Measurements from ENCODE around the gene CD28. TPM values are rescaled to one million over a fixed set of nuclear protein-coding genes. Genes with fewer than 3 reads are reported as not detected.
A peak's percentile ranks its signal among the peaks of the same experiment; 100 is the strongest.

Gene CD28
- total RNA-seq (2013; cell fraction: nucleolus; rRNA removed) = not detected in 2 replicates
- total RNA-seq (2014; rRNA removed) = not detected in 2 replicates
- total RNA-seq (2014; rRNA removed; fragmentation: Illumina TruSeq; extraction: Trizol) = 0.04 TPM in 1 of 2 replicates, not detected in the other
- total RNA-seq (2021) = 0.16 and 0.23 TPM in 2 replicates
- polyA plus RNA-seq (2011; ENCODE audit: low read depth) = 0.81 TPM
- polyA plus RNA-seq (2011; rRNA removed) = 0.01 TPM in 1 of 2 replicates, not detected in the other
- 0.01 and 0.02 TPM in 2 replicates for polyA plus RNA-seq (2011; cell fraction: cytosol; rRNA removed)
- not detected in 2 replicates for polyA plus RNA-seq (2011; cell fraction: nucleus; rRNA removed)
- polyA plus RNA-seq (2012) = 0.16 and 0.38 TPM in 2 replicates
- polyA plus RNA-seq (2014; fragmentation: Illumina TruSeq; extraction: Trizol) = 0.03 TPM in 2 replicates
- not detected for polyA plus RNA-seq (2014; fragmentation: Nextera tagmentation; extraction: Ambion mirVana)
- 0.03 TPM in 1 of 2 replicates, not detected in the other for polyA plus RNA-seq (2014; rRNA removed)
- not detected for polyA plus RNA-seq (2016; fragmentation: Nextera tagmentation; extraction: Ambion mirVana)
- polyA minus RNA-seq (2011; rRNA and poly(A)+ RNA removed) = 0.10 TPM in 1 of 2 replicates, not detected in the other
- polyA minus RNA-seq (2011; cell fraction: cytosol; rRNA and poly(A)+ RNA removed) = not detected in 2 replicates
- polyA minus RNA-seq (2011; cell fraction: nucleus; rRNA and poly(A)+ RNA removed) = not detected in 2 replicates
- Bru-seq, nascent RNA = percentile 28 among the genes with signal in this experiment
- BruChase-seq, experiment 1, labeled RNA remaining after a 6-hour chase = percentile 23 among the genes with signal in this experiment
- BruChase-seq, experiment 2, labeled RNA remaining after a 2-hour chase = percentile 19 among the genes with signal in this experiment
- long read RNA-seq, experiment 1 = 0 reads
- long read RNA-seq, experiment 2, full-length matches to known transcripts = 1 of 1 reads
- long read RNA-seq, experiment 2, partial matches to known transcripts = 0 of 1 reads
- long read RNA-seq, experiment 2, other reads (novel, unspliced or antisense) = 0 of 1 reads

DNA sequence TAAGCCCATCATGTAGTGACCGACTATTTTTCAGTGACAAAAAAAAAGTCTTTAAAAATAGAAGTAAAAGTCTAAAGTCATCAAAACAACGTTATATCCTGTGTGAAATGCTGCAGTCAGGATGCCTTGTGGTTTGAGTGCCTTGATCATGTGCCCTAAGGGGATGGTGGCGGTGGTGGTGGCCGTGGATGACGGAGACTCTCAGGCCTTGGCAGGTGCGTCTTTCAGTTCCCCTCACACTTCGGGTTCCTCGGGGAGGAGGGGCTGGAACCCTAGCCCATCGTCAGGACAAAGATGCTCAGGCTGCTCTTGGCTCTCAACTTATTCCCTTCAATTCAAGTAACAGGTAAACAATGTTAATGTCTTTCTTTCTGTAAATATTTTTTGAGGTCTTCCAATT, at the start of gene CD28:
Gene CD28, plus strand, starts transcription at position 237 of the 400 bp plus-strand sequence. Its CDS starts 58 bp downstream, at position 295.
- ChIA-PET RAD21 (ENCODE audit: unreplicated experiment) (interaction anchor here (0.6 kb wide), 1 partner anchor 320 kb away, joined by 5 read pairs; no protein-coding TSS in a partner anchor), POLR2A (no interaction called here), CTCF (no interaction called here), SMC1A (ENCODE audit: uncharacterized antibody, unreplicated experiment) (interaction anchor here (0.6 to 0.9 kb wide), 2 partner anchors 93 to 378 kb away, joined by 3 to 5 read pairs; no protein-coding TSS in a partner anchor)
- no TSS peak for BruUV-seq (replicated peaks)
- no peaks in the 10 kb centered on the region for H3K36me3 ChIP-seq (ENCODE audit: control insufficient read depth in 2 of 2, insufficient read depth in 2 of 2, low read length in 1 of 2)
- in situ Hi-C loops (cut with MboI) (no loop called here), intact Hi-C loops (cut with micrococcal nuclease; ENCODE audit: unreplicated experiment) (no loop called here)
- no peaks in the 10 kb centered on the region; the same call in 1 of the 3 replicates for H3K9me3 ChIP-seq (replicated peaks; ENCODE audit: control insufficient read depth, insufficient read depth, low read length)
- H2AFZ ChIP-seq (ENCODE audit: control insufficient read depth, low read depth, low read length) = no peak within 1 kb of the TSS
- ATAC-seq (peak; percentile 99), DNase-seq (ENCODE audit: low read depth, low spot score) (peak; percentile 85), FAIRE-seq (peak; percentile 98)
- H3K79me2 ChIP-seq (ENCODE audit: control insufficient read depth, insufficient read depth, low read length) = no peaks in the 10 kb centered on the region
- H3K9ac ChIP-seq (ENCODE audit: control insufficient read depth, insufficient read depth, low read length) = no peak within 1 kb of the TSS
- H3K4me3 ChIP-seq = no peak within 1 kb of the TSS
- no peaks in the 10 kb centered on the region for H3K27me3 ChIP-seq (replicated peaks in 1 of 2; ENCODE audit: control insufficient read depth in 2 of 2, insufficient read depth in 2 of 2, low read length in 1 of 2)
- H3K4me1 ChIP-seq (ENCODE audit: control insufficient read depth, insufficient read depth, low read length) = peaks cover 4% of the 10 kb centered on the region; the same call in 1 of the 2 replicates
- H4K20me1 ChIP-seq (ENCODE audit: control insufficient read depth, insufficient read depth) = no peaks in the 10 kb centered on the region
- peak within 1 kb of the TSS; percentile 3; the same call in 1 of the 2 replicates for H3K27ac ChIP-seq (ENCODE audit: control insufficient read depth, insufficient read depth)
- H3K4me2 ChIP-seq (ENCODE audit: control insufficient read depth, insufficient read depth) = peak within 1 kb of the TSS; percentile 15; the same call in 1 of the 2 replicates
- WGBS (ENCODE audit: insufficient coverage, insufficient replicate concordance, low lambda C conversion rate, missing lambda C conversion rate) = 0% methylated on average over 9 of the region's 9 CpGs
- TF ChIP-seq, protein P1, sequence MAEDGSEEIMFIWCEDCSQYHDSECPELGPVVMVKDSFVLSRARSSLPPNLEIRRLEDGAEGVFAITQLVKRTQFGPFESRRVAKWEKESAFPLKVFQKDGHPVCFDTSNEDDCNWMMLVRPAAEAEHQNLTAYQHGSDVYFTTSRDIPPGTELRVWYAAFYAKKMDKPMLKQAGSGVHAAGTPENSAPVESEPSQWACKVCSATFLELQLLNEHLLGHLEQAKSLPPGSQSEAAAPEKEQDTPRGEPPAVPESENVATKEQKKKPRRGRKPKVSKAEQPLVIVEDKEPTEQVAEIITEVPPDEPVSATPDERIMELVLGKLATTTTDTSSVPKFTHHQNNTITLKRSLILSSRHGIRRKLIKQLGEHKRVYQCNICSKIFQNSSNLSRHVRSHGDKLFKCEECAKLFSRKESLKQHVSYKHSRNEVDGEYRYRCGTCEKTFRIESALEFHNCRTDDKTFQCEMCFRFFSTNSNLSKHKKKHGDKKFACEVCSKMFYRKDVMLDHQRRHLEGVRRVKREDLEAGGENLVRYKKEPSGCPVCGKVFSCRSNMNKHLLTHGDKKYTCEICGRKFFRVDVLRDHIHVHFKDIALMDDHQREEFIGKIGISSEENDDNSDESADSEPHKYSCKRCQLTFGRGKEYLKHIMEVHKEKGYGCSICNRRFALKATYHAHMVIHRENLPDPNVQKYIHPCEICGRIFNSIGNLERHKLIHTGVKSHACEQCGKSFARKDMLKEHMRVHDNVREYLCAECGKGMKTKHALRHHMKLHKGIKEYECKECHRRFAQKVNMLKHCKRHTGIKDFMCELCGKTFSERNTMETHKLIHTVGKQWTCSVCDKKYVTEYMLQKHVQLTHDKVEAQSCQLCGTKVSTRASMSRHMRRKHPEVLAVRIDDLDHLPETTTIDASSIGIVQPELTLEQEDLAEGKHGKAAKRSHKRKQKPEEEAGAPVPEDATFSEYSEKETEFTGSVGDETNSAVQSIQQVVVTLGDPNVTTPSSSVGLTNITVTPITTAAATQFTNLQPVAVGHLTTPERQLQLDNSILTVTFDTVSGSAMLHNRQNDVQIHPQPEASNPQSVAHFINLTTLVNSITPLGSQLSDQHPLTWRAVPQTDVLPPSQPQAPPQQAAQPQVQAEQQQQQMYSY (CRISPR knock-in tag; IDR thresholded peaks at IDR 0.05) = no peak
- TF ChIP-seq BRCA1 (IDR thresholded peaks at IDR 0.05; ENCODE audit: low read depth, low read length) (no peak), MEF2A (IDR thresholded peaks at IDR 0.05; ENCODE audit: insufficient read depth, low read depth, low read length) (peak; percentile 84), YBX1 (IDR thresholded peaks at IDR 0.05) (no peak), FOXK2 (IDR thresholded peaks at IDR 0.05) (no peak), POLR2AphosphoS2 (IDR thresholded peaks at IDR 0.05; ENCODE audit: low read depth, low read length) (no peak), ZBED1 (IDR thresholded peaks at IDR 0.05; ENCODE audit: borderline replicate concordance) (peak; percentile 25; the same call in 1 of the 2 replicates), SMAD5 (IDR thresholded peaks at IDR 0.05; ENCODE audit: low read depth) (no peak), BHLHE40 (IDR thresholded peaks at IDR 0.05; ENCODE audit: borderline replicate concordance in 1 of 2, low read depth in 2 of 2, low read length in 1 of 2) (peak; percentile 92 to 93)
- TF ChIP-seq, protein P2, sequence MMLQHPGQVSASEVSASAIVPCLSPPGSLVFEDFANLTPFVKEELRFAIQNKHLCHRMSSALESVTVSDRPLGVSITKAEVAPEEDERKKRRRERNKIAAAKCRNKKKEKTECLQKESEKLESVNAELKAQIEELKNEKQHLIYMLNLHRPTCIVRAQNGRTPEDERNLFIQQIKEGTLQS (IDR thresholded peaks at IDR 0.05; ENCODE audit: borderline replicate concordance, extremely low read depth, low read depth, low read length) = no peak
- TF ChIP-seq, protein P3, sequence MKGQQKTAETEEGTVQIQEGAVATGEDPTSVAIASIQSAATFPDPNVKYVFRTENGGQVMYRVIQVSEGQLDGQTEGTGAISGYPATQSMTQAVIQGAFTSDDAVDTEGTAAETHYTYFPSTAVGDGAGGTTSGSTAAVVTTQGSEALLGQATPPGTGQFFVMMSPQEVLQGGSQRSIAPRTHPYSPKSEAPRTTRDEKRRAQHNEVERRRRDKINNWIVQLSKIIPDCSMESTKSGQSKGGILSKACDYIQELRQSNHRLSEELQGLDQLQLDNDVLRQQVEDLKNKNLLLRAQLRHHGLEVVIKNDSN (IDR thresholded peaks at IDR 0.05; ENCODE audit: borderline replicate concordance, extremely low read length, insufficient read depth, low read depth, low read length) = peak; percentile 78
- TF ChIP-seq, protein P4, sequence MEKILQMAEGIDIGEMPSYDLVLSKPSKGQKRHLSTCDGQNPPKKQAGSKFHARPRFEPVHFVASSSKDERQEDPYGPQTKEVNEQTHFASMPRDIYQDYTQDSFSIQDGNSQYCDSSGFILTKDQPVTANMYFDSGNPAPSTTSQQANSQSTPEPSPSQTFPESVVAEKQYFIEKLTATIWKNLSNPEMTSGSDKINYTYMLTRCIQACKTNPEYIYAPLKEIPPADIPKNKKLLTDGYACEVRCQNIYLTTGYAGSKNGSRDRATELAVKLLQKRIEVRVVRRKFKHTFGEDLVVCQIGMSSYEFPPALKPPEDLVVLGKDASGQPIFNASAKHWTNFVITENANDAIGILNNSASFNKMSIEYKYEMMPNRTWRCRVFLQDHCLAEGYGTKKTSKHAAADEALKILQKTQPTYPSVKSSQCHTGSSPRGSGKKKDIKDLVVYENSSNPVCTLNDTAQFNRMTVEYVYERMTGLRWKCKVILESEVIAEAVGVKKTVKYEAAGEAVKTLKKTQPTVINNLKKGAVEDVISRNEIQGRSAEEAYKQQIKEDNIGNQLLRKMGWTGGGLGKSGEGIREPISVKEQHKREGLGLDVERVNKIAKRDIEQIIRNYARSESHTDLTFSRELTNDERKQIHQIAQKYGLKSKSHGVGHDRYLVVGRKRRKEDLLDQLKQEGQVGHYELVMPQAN (conservative IDR thresholded peaks at IDR 0.05) = no peak

All from GM12878 (cell line).